GM12878 (cell line): ENCODE results near the gene GALT. TPM values are rescaled to one million over a fixed set of nuclear protein-coding genes. Genes with fewer than 3 reads are reported as not detected.
"Not testable (repeated sequence)": the region's sequence is repeated elsewhere in the genome, so short reads cannot be mapped to it uniquely, and the experiment has no call there.

ENCODE experiments used
- ATAC-seq: fragments of 200-7000 bp; cut with Tn5 transposase; 3 replicates; pipeline ENCODE4 v1.9.1; 2020; ENCODE audit warnings: mild to moderate bottlenecking, moderate library complexity
- BruUV-seq: library from RNA; stranded (reverse); fragments of 400-500 nt; replicated peaks from 2 replicates; lab custom pipeline; 2021; lab: Mats Ljungman, UMichigan
- CTCF ChIA-PET: fragments of 300-600 bp; sonication (Branson Sonifier 250); formaldehyde crosslinking; extraction: SDS; loops from one replicate; lab custom pipeline; 2021; ENCODE audit warnings: inconsistent platforms; lab: Yijun Ruan, JAX
- POLR2A ChIA-PET: fragments of 350-600 bp; formaldehyde crosslinking; extraction: SDS; loops from one replicate; lab custom pipeline; 2021; ENCODE audit warnings: inconsistent platforms; lab: Charles Lee
- RAD21 ChIA-PET: fragments of 300-600 bp; sonication (Branson Sonifier 250); formaldehyde crosslinking; loops from one replicate; lab custom pipeline; 2023; ENCODE audit warnings: antibody characterized with exemption; ENCODE audit not compliant: unreplicated experiment; lab: Charles Lee
- SMC1A ChIA-PET: fragments of 300-600 bp; sonication (Branson Sonifier 250); formaldehyde crosslinking; loops from one replicate; lab custom pipeline; 2023; ENCODE audit not compliant: unreplicated experiment, uncharacterized antibody; lab: Charles Lee
- DNase-seq: peaks from one replicate; pipeline ENCODE4 v3.0.0-alpha.2; 2011; ENCODE audit warnings: low read depth, low spot score
- FAIRE-seq: peaks from 3 replicates; lab custom pipeline; 2011; peaks lifted over from hg19 to GRCh38; lab: Jason Lieb, UNC
- H2AFZ ChIP-seq: 2 replicates; pipeline ENCODE4 v1.6.0; 2011; ENCODE audit warnings: low read depth, low read length, control low read depth; ENCODE audit not compliant: control insufficient read depth
- H3K27ac ChIP-seq: 2 replicates; pipeline ENCODE4 v1.5.1; 2011; ENCODE audit warnings: control low read depth; ENCODE audit not compliant: control insufficient read depth, insufficient read depth
- H3K27me3 ChIP-seq, 2 experiments: replicated peaks in 1 of 2; 2 replicates each; pipeline versions ENCODE4 v1.6.0 to v1.6.1; 2011; ENCODE audit warnings: low read length in 1 of 2; ENCODE audit not compliant: control insufficient read depth in 2 of 2, insufficient read depth in 2 of 2
- H3K36me3 ChIP-seq, 2 experiments: 2 replicates each; pipeline ENCODE4 v1.5.1; 2011; ENCODE audit warnings: low read length in 1 of 2; ENCODE audit not compliant: control insufficient read depth in 2 of 2, insufficient read depth in 2 of 2
- H3K4me1 ChIP-seq: 2 replicates; pipeline ENCODE4 v1.6.1; 2011; ENCODE audit warnings: mild to moderate bottlenecking, low read length, moderate library complexity, mixed read lengths; ENCODE audit not compliant: control insufficient read depth, insufficient read depth
- H3K4me2 ChIP-seq: 2 replicates; pipeline ENCODE4 v1.6.0; 2011; ENCODE audit warnings: control low read depth; ENCODE audit not compliant: control insufficient read depth, insufficient read depth
- H3K4me3 ChIP-seq: fragments of 200-600 bp; sonication (generic); 2 replicates; pipeline ENCODE4 v1.5.1; 2016
- H3K79me2 ChIP-seq: 2 replicates; pipeline ENCODE4 v1.6.0; 2011; ENCODE audit warnings: low read length; ENCODE audit not compliant: control insufficient read depth, insufficient read depth
- H3K9ac ChIP-seq: 2 replicates; pipeline ENCODE4 v1.8.0; 2011; ENCODE audit warnings: low read length, control low read depth, mixed read lengths; ENCODE audit not compliant: control insufficient read depth, insufficient read depth
- H3K9me3 ChIP-seq: replicated peaks from 3 replicates; pipeline ENCODE4 v1.5.1; 2011; ENCODE audit warnings: mild to moderate bottlenecking, low read length; ENCODE audit not compliant: control insufficient read depth, insufficient read depth
- H4K20me1 ChIP-seq: 2 replicates; pipeline ENCODE4 v1.6.0; 2011; ENCODE audit not compliant: control insufficient read depth, insufficient read depth
- ATF7 ChIP-seq: fragments of 450-650 bp; IDR thresholded peaks from 2 replicates; pipeline ENCODE4 v1.6.1; 2016; ENCODE audit warnings: low read depth, mild to moderate bottlenecking
- IRF5 ChIP-seq: fragments of 450-650 bp; IDR thresholded peaks from 2 replicates; pipeline ENCODE4 v1.6.1; 2017; ENCODE audit warnings: borderline replicate concordance
- NBN ChIP-seq: fragments of 450-650 bp; IDR thresholded peaks from 2 replicates; pipeline ENCODE4 v1.6.1; 2016
- NR2C1 ChIP-seq: fragments of 450-650 bp; IDR thresholded peaks from 2 replicates; pipeline ENCODE4 v1.6.1; 2017; ENCODE audit warnings: antibody characterized with exemption, mild to moderate bottlenecking, moderate library complexity
- PML ChIP-seq: IDR thresholded peaks from 2 replicates; pipeline ENCODE4 v1.6.1; 2012; ENCODE audit warnings: low read length, inconsistent platforms
- RELA ChIP-seq: fragments of 450-650 bp; IDR thresholded peaks from 2 replicates; pipeline ENCODE4 v1.8.0; 2014; ENCODE audit warnings: borderline replicate concordance; ENCODE audit not compliant: partially characterized antibody
- REST ChIP-seq: IDR thresholded peaks from 2 replicates; pipeline ENCODE4 v1.6.1; 2012; ENCODE audit warnings: mild to moderate bottlenecking, low read depth, low read length
- SREBF2 ChIP-seq: IDR thresholded peaks from 2 replicates; pipeline ENCODE4 v1.6.1; 2012; ENCODE audit warnings: mild to moderate bottlenecking, low read length
- WGBS: methylation state at CpG from one replicate; pipeline ENCODE4 v1.1.6; 2016; ENCODE audit warnings: low lambda C conversion rate; ENCODE audit not compliant: insufficient replicate concordance, insufficient coverage; ENCODE audit errors: missing lambda C conversion rate; 5-methylcytosine and 5-hydroxymethylcytosine counted together
- in situ Hi-C: fragments of 300-500 bp; cut with MboI; formaldehyde crosslinking; loops from 9 replicates; pipeline ENCODE4 v1.14.3; 2018; ENCODE audit warnings: mixed read lengths
- intact Hi-C: fragments of 100-400 bp; cut with micrococcal nuclease; formaldehyde crosslinking; loops from one replicate; pipeline ENCODE4 v1.14.2; 2022; ENCODE audit not compliant: unreplicated experiment
- polyA plus RNA-seq, 11 experiments: library from polyadenylated mRNA; depleted of rRNA in 4 of 11; unstranded in 6 of 11; stranded (reverse) in 5 of 11; fragments of >200 nt; fragmentation: Nextera tagmentation in 4 of 11; fragmentation: Illumina TruSeq in 1 of 11; extraction: Ambion mirVana in 4 of 11; extraction: Trizol in 1 of 11; gene quantifications; 1 replicate in 1 of 11; 2 replicates in 10 of 11; pipeline versions ENCODE4 v1.2.1 to v1.2.3, GENCODE V29; 2011 to 2016; ENCODE audit warnings: inconsistent platforms in 2 of 11, missing spikeins in 2 of 11, low read depth in 1 of 11
- total RNA-seq, 4 experiments: library from RNA; depleted of rRNA in 3 of 4; stranded (reverse); fragments of >200 nt in 3 of 4; fragmentation: Illumina TruSeq in 1 of 4; extraction: Trizol in 1 of 4; gene quantifications; 2 replicates each; pipeline versions ENCODE4 v1.2.1 to v1.2.3, GENCODE V29; 2013 to 2021

GALT gene
- total and polyA plus RNA-seq, 10 of the 15 experiments (the other 5 are each of a cell fraction or from before 2014, with no cell fraction given), result 9.3 to 34.1 (median 26.9) TPM

- TF ChIP-seq IRF5 (no peak), SREBF2 (no peak), NR2C1 (0 out of 2 replicates have a peak, but pooled peaks have one; percentile 3), PML (peak; percentile 67; the same call in 1 of the 2 replicates)
Observed at GRCh38 chr9:34637356-34638137, 8.9 kb upstream of the GALT start, which contains the start of gene SIGMAR1 (continued).

GRCh38 chr9:34638138-34638445 lies 8.4 kb upstream of the GALT start:
- H3K36me3 ChIP-seq, result peaks cover 2 to 6% of the 10 kb centered on the region in 2 experiments; a peak in 3 of 4 replicates
- ChIA-PET CTCF (interaction anchor here (1.1 to 8.3 kb wide), 13 partner anchors 9 to 234 kb away, joined by 3 to 118 read pairs (median 6); partner anchors contain the start of genes CCL27, DCTN3, GALT and RPP25L), RAD21 (interaction anchor here (0.8 to 2.6 kb wide), 6 partner anchors 9 to 66 kb away, joined by 3 to 14 read pairs (median 7); partner anchors contain the start of genes DCTN3 and GALT), SMC1A (interaction anchor here (1.0 to 2.3 kb wide), 9 partner anchors 9 to 307 kb away, joined by 3 to 11 read pairs (median 5); partner anchors contain the start of genes DCTN3, GALT and RPP25L), POLR2A (interaction anchor here (1.2 to 3.4 kb wide), 6 partner anchors 9 to 26 kb away, joined by 3 to 25 read pairs (median 6); partner anchors contain the start of genes ARID3C, DCTN3, GALT and IL11RA)
- no peaks in the 10 kb centered on the region for H3K27me3 ChIP-seq
- peak overlapping the region; percentile 98 for H2AFZ ChIP-seq
- no TSS peak for BruUV-seq
- H3K27ac ChIP-seq, result peak overlapping the region; percentile 49
- no peaks in the 10 kb centered on the region; the same call in none of the 2 replicates for H3K4me1 ChIP-seq
- in situ Hi-C loops, result no loop called here
- DNase-seq, result no peak
- intact Hi-C loops, result no loop called here
- no peaks in the 10 kb centered on the region for H3K9me3 ChIP-seq
- WGBS, result 14% methylated on average over 7 of the region's 7 CpGs
- peak overlapping the region; percentile 72; the same call in 1 of the 2 replicates for H3K4me3 ChIP-seq
- H3K4me2 ChIP-seq, result peak overlapping the region; percentile 95
- H3K9ac ChIP-seq, result peak overlapping the region; percentile 55; the same call in 1 of the 2 replicates
- TF ChIP-seq ATF7 (0 out of 2 replicates have a peak, but pooled peaks have one; percentile 2), RELA (no peak), NBN (0 out of 2 replicates have a peak, but pooled peaks have one; percentile 9), REST (no peak)
- no peak for FAIRE-seq
- peaks cover 15% of the 10 kb centered on the region for H3K79me2 ChIP-seq
- no peaks in the 10 kb centered on the region; the same call in none of the 2 replicates for H4K20me1 ChIP-seq
- no peak for ATAC-seq

- H3K27ac ChIP-seq, H4K20me1 ChIP-seq, ATAC-seq, H3K27me3 ChIP-seq, H3K4me1 ChIP-seq, BruUV-seq, H2AFZ ChIP-seq, intact Hi-C loops, H3K9ac ChIP-seq, H3K4me2 ChIP-seq, H3K36me3 ChIP-seq, H3K4me3 ChIP-seq, FAIRE-seq, H3K9me3 ChIP-seq, in situ Hi-C loops, DNase-seq: not testable (repeated sequence)
- ChIA-PET RAD21 (interaction anchor here (2.6 kb wide), 1 partner anchor 8 kb away, joined by 14 read pairs; the partner anchor contains the start of gene GALT), CTCF (interaction anchor here (6.7 to 8.3 kb wide), 3 partner anchors 8 to 26 kb away, joined by 58 to 118 read pairs (median 103); partner anchors contain the start of genes DCTN3, GALT and RPP25L), SMC1A (interaction anchor here (0.8 to 1.5 kb wide), 3 partner anchors 22 to 63 kb away, joined by 3 to 6 read pairs (median 3); no protein-coding TSS in a partner anchor), POLR2A (interaction anchor here (0.6 to 3.4 kb wide), 2 partner anchors 8 to 53 kb away, joined by 7 to 25 read pairs; partner anchors contain the start of gene GALT)
- WGBS, result 72% methylated on average over 8 of the region's 8 CpGs
- peaks cover 15% of the 10 kb centered on the region for H3K79me2 ChIP-seq
Observed at GRCh38 chr9:34639322-34639721, 7.2 kb upstream of the GALT start.
